ENCODE data around the gene TWIST2.

GRCh38 chr2:238853218-238853617 lies 5.3 kb downstream of the TWIST2 start:
- TF ChIP-seq, protein P1, sequence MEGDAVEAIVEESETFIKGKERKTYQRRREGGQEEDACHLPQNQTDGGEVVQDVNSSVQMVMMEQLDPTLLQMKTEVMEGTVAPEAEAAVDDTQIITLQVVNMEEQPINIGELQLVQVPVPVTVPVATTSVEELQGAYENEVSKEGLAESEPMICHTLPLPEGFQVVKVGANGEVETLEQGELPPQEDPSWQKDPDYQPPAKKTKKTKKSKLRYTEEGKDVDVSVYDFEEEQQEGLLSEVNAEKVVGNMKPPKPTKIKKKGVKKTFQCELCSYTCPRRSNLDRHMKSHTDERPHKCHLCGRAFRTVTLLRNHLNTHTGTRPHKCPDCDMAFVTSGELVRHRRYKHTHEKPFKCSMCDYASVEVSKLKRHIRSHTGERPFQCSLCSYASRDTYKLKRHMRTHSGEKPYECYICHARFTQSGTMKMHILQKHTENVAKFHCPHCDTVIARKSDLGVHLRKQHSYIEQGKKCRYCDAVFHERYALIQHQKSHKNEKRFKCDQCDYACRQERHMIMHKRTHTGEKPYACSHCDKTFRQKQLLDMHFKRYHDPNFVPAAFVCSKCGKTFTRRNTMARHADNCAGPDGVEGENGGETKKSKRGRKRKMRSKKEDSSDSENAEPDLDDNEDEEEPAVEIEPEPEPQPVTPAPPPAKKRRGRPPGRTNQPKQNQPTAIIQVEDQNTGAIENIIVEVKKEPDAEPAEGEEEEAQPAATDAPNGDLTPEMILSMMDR (conservative IDR thresholded peaks at IDR 0.05; ENCODE audit: low read depth, low read length), result no peak
- no peak for TF ChIP-seq EZH2 (IDR thresholded peaks at IDR 0.05; ENCODE audit: borderline replicate concordance, low read depth, low read length, poor library complexity, severe bottlenecking)
